ENCODE results near the gene NCKAP5. TPM values are rescaled to one million over a fixed set of nuclear protein-coding genes. Genes with fewer than 3 reads are reported as not detected.

Gene NCKAP5
- total RNA-seq, 3 donors from 2014 or later (not counting 1 experiment from before 2014, with no cell fraction given): 0.12 to 0.20 TPM; not detected in 1

DNA sequence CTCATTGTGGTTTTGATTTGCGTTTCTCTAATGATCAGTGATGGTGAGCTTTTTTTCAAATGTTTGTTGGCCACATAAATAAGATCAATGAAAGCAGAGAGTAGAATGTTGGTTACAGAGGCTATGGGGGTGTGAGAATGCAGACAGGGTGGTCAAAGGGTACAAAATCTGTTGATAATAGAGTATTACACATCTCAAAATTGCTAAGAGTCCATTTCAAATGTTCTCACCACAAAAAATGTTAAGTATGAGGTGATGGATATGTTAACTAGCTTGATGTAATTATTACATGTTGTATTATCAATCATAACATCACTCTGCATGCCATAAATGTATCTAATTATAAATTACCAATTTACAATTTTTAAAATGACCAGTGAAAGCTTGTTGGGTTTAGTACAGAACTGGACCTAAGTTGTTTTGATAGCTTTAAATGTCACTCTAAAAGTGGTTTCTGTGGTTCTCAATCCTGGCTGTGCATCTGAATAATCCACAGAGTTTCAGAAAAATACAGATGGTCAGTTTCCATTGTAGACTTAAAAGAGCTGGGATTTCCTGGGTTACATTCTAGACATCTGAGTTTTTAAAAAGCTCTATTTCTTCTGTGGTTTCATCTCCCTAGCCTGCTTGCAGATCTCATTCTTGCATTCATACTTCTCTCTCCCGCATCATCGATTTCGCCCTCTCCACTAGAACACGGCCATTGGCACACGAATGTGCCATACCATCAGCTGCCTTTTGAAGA is 612.2 kb downstream of the NCKAP5 start:
- DNase-seq (no peak), ATAC-seq (no peak)
- Mint-ChIP-seq H3K4me1 (no peaks in the 10 kb centered on the region), H3K9me3 (peaks cover 12 to 20% of the 10 kb centered on the region in 2 donors), H3K36me3 (no peaks in the 10 kb centered on the region), H3K27ac (no peak overlapping the region), H3K4me3 (no peak overlapping the region), H3K27me3 (ENCODE audit: low read depth in 2 of 2) (no peaks in the 10 kb centered on the region)
- 89% methylated on average over 6 of the region's 6 CpGs for WGBS (ENCODE audit: insufficient coverage)
- peaks cover 3% of the 10 kb centered on the region for H3K9me3 ChIP-seq (ENCODE audit: control insufficient read depth, insufficient read depth, low read length)
- no peak for TF ChIP-seq CTCF (IDR thresholded peaks at IDR 0.05)
- no peaks in the 10 kb centered on the region for H3K36me3 ChIP-seq (ENCODE audit: control insufficient read depth, insufficient read depth, low read length)
- intact Hi-C loops (cut with micrococcal nuclease): no loop called here
- no peaks in the 10 kb centered on the region for H3K4me1 ChIP-seq (ENCODE audit: control insufficient read depth, insufficient read depth, low read length)
- H3K27ac ChIP-seq (ENCODE audit: low read length): no peak overlapping the region
- H3K27me3 ChIP-seq (ENCODE audit: control insufficient read depth, insufficient read depth, low read length): no peaks in the 10 kb centered on the region
- no peak overlapping the region for H3K4me3 ChIP-seq (ENCODE audit: low read length)

DNA sequence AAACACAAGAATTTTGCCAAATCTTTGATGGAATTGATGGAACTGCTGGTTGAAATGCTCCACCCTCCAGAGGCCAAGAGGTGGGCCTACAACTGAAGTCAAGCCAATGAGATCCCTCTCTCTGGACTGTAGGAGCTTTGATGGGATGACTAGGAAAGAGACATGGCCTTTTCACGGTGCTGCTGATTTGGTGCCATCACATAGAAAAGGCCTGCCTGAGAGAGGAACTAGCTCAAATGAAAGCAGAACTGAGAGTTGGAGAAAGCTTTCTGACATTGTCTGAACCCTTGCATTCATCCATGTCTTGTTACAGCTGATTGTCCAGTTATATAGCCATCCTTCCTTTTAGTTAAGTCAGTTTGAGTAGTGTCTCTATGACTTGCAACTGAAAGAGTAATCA is 614.5 kb downstream of the NCKAP5 start:
- intact Hi-C loops (cut with micrococcal nuclease): no loop called here
- Histone ChIP-seq H3K4me3 (ENCODE audit: low read length) (no peak overlapping the region), H3K4me1 (ENCODE audit: control insufficient read depth, insufficient read depth, low read length) (no peaks in the 10 kb centered on the region), H3K36me3 (ENCODE audit: control insufficient read depth, insufficient read depth, low read length) (no peaks in the 10 kb centered on the region), H3K27me3 (ENCODE audit: control insufficient read depth, insufficient read depth, low read length) (no peaks in the 10 kb centered on the region), H3K9me3 (ENCODE audit: control insufficient read depth, insufficient read depth, low read length) (no peaks in the 10 kb centered on the region), H3K27ac (ENCODE audit: low read length) (no peak overlapping the region)
- Mint-ChIP-seq H3K27me3 (ENCODE audit: low read depth in 2 of 2) (no peaks in the 10 kb centered on the region), H3K9me3 (peaks cover 10 to 15% of the 10 kb centered on the region in 2 donors), H3K36me3 (no peaks in the 10 kb centered on the region), H3K27ac (no peak overlapping the region), H3K4me3 (no peak overlapping the region), H3K4me1 (no peaks in the 10 kb centered on the region)
- DNase-seq (no peak), ATAC-seq (no peak)
- TF ChIP-seq CTCF (IDR thresholded peaks at IDR 0.05): no peak
- 70% methylated on average over 1 of the region's 1 CpG for WGBS (ENCODE audit: insufficient coverage)

GRCh38 chr2:132951008-132951714 is 617.1 kb downstream of the NCKAP5 start:
- 80% methylated on average over 8 of the region's 8 CpGs for WGBS (ENCODE audit: insufficient coverage)
- DNase-seq (no peak), ATAC-seq (no peak)
- Mint-ChIP-seq H3K36me3 (no peaks in the 10 kb centered on the region), H3K27ac (no peak overlapping the region), H3K4me3 (no peak overlapping the region), H3K9me3 (peaks cover 4 to 5% of the 10 kb centered on the region in 2 donors), H3K27me3 (ENCODE audit: low read depth in 2 of 2) (no peaks in the 10 kb centered on the region), H3K4me1 (no peaks in the 10 kb centered on the region)
- intact Hi-C loops (cut with micrococcal nuclease): no loop called here
- H3K27me3 ChIP-seq (ENCODE audit: control insufficient read depth, insufficient read depth, low read length): no peaks in the 10 kb centered on the region
- no peak for TF ChIP-seq CTCF (IDR thresholded peaks at IDR 0.05)
- H3K9me3 ChIP-seq (ENCODE audit: control insufficient read depth, insufficient read depth, low read length): no peaks in the 10 kb centered on the region
- H3K4me1 ChIP-seq (ENCODE audit: control insufficient read depth, insufficient read depth, low read length): no peaks in the 10 kb centered on the region
- no peaks in the 10 kb centered on the region for H3K36me3 ChIP-seq (ENCODE audit: control insufficient read depth, insufficient read depth, low read length)
- H3K27ac ChIP-seq (ENCODE audit: low read length): no peak overlapping the region
- H3K4me3 ChIP-seq (ENCODE audit: low read length): no peak overlapping the region
